HUDEP-2 (cell line): ENCODE results near the gene SGCD.

Experiments used
- DNase-seq, 76 experiments: peaks; one replicate each; lab custom pipeline; 2025; ENCODE audit not compliant: unreplicated experiment in 76 of 76; lab: John Stamatoyannopoulos, UW

The SGCD gene

DNA sequence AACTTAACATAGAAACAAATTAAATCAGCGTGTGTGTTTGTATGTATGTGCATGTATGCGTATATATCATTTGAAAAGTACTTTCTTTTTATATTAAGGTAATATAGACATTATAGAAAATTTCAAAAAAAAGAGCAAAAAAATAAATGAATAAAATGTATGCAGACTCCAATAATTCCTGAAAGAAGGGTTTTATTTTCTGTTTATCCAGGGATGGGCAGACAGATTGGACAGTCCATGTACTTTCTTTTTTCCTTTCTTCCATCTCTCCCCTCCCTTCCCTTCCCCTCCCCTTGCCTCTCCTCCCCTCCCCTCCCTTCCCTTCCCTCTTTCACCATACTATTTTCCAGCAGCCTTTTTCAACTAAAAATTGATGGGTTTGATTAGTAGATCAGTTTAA, 123.8 kb downstream of the SGCD start:
- DNase-seq, result no peak

DNA sequence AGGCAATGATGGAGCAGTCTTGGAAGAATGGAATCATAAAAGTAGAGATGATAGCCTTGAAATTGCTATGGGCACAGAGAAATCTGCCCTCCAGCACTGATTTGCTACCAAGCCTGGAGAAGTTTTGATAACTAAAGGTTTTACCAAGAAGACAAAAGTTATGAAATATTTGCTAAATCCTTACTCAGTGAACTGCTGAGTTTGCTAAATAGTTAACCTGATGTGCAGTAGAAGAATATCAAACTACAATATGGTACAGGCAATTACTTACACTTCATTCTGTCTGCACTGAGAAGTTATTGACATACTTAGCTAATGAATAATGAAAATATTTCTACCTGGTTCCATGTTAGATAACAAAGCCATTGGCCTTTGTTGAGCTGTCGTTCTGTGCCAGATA, 124.5 kb downstream of the SGCD start:
- DNase-seq, result no peak

DNA sequence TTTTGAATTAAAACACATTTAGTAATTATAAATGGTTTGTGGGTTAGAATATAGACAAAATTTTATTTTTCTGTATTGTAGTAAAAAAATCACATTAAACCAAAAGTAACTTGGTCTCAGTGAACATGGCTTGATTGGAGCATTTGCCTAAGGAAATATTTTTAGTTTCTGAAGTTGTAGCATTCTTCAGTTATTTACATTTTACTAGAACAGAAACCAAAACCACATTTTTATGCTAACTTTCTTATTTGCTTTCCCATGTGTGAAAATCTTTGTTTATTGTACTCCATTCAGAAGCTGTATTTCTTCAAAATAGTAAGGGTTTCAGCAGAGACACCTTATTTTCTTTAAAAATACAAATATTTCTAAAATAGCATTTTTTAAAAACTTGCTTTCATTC, 129.9 kb downstream of the SGCD start:
- no peak for DNase-seq

DNA sequence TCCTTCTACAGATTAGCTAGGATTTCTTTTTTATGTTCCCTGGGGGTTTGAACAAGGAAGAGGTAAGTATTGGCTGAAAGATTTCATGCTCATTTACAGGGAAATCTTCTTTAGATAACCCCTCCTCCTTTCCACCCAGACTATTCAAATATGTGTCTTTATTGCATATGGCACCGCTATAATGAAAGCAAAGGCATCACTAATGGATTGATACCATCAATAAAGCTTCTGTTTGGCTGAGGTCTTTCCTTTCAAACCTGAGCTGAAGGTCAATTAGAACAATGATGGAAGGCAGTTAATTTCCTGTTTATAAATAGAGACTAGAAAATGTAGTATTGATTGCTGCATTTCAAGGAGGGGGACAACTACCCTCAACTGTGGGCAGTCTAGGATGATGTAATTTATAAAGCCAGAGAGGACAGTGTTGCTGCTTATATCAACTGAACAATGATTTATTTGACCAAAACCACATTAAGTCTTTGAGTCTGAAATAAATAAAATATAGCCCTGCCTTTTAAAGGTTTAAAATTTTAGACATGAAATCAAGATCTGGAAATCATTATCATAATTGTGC, 132.9 kb downstream of the SGCD start:
- no peak for DNase-seq

DNA sequence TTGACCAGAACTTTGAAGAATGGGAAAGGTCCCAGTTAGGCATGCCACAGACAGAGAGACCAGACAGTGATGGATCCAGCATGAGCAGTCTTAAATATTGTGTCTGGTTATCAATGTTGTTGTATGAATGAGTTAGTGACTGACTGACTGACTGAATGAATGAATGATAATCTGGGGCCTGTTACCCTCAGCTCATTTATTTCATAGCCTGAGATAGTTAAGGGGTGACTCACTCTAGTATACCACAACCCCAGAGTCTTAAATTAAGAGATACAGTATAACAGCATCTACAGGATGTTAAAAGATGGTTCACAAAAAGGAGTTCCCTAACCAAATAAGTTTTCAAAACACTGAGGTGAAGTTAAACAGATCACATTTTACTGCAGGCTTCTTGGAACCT, 133.5 kb downstream of the SGCD start:
- DNase-seq, result no peak

DNA sequence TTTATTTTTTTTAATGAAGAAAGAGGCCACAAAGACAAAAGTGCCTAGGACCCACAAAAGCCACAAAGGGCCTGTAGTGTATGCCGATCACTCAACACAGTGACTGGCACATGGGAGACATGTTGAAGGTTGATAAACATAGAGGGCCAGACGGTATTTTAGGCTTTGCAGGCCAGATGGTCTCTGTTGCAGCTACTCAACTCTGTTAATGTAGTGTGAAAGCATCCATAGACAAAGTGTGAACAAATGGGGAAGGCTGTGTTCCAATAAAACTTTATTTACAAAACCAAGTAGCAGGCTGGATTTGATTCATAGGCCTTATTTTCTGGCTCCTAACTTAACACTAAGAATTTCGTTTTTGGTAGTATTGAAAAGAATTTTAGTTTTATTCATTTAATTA, 139.9 kb downstream of the SGCD start:
- no peak for DNase-seq

DNA sequence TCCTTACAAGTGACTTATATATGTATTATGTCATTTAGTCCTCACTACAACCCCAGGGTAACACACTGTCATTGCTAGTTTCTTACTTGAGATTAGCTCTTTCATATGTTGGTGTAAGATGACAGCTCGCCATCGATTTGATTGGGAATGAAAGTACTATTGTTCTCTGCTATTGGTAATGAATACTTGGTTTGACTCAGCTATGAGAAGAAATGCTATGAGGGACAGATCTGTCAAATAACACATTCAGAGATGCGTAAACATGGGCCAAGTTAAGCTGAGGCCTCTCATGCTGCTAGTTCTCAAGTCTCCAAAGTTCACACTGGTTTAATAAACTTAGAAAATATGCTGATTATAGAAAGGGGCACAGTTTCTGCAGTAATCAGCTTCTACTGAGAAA, 142.7 kb downstream of the SGCD start:
- no peak for DNase-seq

DNA sequence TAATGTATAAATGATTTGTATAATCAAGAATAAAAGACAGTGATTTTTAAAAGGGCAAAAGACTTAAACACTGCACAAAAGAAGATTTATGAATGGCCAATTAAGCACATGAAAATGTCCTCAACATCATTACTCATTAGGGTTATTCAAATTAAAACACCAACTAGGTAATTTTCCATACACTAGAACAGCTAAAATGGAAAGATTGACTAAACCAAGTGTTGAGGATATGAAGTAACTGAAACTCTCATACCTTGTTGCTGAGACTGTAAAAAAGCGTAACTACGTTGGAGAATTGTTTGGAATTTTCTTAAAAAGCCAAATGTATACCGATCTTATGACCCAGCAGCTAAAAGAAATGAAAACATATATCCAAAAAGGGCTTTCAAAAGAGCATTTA, 144.9 kb downstream of the SGCD start:
- no peak for DNase-seq

DNA sequence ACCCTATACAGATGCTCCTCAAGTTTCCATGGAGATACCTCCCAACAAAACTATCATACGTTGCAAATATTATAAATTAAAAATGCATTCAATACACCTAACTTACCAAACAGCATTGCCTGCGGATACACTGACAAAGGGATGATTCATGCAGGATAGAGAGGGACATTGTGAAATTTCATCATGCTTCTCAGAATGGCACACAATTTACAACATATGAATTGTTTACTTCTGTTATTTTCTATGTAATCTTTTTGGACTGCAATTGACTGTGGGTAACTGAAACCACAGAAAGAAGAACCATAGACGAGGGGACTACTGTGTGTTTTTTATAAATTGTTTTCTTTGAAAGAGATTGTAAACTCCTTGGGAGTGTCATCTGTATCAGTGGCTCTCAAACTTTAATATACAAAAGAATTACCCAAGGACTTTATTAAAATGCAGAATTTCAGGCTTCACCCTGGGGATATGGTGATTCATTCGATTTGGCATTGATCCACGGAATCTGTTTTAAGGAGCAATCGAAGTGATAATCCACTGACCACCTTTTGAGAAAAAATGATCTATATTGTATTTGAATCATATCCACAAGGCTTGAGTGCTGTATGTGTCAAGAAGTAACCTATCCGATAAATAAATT, 146.4 kb downstream of the SGCD start:
- no peak for DNase-seq

DNA sequence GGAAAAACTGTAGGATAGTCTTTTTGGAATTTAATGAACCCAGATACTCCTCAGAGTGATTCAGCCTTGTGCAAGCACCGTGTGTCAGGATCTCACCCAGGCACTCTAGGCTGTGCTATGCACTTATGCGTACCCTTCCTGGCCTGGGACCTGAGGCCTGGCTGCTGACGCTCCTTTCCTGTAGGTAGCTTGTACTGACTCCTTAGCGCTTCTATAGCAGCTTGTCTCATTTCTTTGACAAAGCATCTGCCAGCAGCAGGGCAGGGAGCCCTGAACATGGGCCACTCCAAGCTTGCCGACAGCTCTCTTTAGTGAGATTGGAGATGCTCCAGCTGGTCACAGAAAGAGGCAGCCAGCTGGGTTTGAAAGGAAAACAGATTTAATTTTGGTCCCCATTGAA, 147.3 kb downstream of the SGCD start:
- DNase-seq, result no peak

DNA sequence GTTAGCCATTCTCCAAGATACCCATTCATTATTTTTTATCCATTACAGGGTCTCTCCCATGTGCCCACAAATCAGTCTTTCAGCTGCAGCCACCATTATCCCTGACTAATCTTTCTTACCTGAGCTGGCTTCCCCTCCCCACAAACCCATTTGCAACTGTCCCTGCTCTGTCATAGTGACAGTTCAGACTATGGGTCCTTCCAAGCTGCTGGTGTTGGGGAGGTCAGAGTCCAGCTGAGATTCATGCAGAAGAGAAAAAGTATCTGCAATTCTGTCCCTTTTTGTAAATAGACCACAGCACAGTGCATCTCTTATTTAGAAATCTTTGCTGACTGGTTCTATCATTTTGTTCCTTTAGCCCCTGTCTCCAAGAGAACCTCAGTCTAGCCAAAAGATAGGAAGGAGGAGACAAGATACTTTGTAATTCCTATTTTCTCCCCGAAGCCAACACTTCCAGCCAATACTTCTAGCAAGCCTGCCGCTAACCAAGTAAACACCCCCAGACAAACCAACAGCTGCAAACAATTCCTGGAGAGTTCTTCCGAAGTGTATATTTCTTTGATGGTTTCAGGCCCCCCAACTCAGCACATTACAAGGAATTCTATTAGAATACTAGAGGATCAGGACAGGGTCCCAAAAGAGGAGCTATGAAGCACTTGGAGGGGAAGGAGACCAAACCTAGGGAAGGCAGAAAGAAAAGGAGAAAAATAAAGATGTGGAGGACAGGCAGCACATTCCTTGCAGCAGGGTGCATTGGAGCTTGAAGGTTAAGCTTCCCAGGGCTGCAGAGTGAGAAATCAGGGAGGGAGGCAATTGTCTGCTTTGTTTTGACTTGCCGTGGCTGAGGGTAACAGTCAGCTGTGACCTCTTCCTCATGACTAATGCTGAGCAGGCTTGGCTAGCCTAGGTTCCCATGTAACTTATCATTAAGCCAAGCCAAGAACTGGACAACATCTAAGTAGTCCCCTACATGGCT, 148.5 kb downstream of the SGCD start:
- DNase-seq, result no peak

DNA sequence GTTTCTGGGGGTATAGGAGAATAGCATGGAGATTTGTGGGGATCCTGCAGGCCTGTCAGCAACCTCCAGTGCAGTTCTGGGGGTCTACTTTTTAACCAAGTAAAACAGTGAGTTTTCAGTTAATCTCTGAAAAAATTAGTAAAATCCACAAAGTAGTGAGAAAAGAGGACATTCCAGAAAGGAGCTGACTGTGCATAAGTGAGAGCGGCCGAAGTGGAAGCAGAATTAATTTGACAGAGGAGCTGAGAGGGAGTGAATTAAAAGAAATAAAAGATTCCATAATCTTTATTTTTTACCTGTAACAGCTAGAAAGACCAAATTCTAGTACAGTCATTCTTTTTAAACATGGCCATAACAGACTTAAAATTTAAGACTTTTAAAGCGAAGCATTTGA, 149.2 kb downstream of the SGCD start:
- DNase-seq, result no peak

DNA sequence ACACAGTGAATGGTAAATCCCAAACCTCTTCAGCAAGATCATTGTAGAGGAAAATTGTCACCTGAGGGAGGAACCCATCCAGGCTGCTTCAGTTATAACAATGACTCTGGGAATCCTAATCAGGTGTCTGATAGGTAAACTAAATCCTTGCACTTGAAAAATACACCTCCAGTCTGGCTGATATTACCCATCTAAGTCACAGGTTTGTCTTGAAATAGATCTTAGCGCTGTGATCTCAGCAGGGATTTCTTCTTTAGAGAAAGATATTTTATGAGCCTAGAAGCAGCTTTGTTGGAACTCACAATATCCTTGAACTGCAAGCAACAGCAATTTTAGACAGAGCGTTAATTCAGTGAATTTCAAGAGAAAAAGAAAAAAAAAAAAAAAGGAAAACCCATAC, 149.7 kb downstream of the SGCD start:
- DNase-seq, result no peak

DNA sequence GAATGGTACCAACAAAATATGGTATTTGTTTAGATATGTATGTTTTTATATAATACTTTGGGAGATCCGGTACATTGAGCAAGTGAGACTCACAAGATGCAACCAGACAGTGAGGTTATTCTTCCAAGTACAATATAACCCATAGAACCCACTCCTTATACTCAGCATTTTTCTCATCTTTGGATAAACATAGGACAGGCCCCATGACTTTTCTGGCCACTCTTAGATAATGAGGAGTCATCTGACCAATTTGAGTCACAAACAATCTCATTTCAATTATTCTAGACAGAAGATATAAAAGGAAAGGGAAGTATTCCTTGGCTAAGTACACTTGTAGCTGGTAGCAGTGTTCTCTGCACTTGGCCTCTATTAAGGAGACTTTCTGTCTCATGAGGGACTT, 150.2 kb downstream of the SGCD start:
- no peak for DNase-seq

DNA sequence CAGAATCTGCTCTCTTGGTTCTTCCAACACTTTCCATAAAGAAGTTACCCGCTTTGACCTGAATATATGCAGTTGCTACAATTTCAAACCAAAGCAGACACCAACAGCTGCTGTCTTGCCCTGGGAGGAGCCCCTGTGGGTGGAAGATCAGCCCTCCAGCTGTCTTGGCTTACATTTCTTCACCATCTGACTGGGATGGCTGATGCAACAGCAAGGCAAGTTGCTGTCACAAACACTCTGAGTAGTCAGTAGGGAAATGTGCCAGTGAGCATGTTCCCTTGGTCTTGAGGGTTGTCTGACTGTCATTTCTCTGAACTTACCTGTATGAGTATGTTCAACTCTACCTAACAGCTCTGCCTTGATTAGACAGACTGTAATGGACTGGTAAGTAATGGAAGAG, 152.9 kb downstream of the SGCD start:
- no peak for DNase-seq

DNA sequence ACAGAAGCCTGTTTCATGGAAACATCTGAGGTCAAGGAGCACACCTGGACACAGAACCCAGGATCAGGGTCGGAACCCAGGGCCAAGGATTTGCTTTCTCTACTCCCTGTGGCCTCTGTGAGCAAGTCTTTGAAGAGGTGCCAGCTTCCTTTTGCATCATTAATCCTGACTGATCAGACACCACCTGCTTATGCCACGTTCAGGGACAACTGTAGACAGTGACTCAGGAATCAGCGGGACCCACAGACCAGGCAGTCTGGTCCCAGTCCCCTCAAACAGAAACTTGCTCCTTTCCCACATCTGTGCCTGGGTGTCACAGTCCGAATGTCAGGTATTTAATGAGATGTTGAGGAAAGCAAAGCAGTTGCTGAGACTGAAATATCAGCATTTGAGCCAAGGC, 154.8 kb downstream of the SGCD start:
- no peak for DNase-seq

DNA sequence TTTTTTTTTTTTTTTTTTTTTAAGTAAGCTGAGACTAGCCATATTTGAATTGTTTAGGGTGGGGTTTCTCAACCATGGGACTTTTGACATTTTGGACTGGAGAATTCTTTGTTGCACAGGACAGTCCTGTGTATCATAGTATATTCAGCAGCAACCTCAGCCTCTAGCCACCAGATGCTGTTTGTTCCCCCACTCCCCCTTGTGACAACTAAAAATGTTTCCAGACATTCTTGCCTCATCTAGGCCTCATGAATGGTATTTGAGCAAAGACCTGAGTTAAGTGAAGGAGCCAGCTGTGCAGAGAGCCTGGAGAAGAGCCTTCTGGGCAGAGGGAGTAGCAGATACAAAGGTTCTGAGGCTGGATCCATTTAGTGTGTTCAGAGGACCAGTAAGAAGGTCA, 155.9 kb downstream of the SGCD start:
- DNase-seq, result no peak

DNA sequence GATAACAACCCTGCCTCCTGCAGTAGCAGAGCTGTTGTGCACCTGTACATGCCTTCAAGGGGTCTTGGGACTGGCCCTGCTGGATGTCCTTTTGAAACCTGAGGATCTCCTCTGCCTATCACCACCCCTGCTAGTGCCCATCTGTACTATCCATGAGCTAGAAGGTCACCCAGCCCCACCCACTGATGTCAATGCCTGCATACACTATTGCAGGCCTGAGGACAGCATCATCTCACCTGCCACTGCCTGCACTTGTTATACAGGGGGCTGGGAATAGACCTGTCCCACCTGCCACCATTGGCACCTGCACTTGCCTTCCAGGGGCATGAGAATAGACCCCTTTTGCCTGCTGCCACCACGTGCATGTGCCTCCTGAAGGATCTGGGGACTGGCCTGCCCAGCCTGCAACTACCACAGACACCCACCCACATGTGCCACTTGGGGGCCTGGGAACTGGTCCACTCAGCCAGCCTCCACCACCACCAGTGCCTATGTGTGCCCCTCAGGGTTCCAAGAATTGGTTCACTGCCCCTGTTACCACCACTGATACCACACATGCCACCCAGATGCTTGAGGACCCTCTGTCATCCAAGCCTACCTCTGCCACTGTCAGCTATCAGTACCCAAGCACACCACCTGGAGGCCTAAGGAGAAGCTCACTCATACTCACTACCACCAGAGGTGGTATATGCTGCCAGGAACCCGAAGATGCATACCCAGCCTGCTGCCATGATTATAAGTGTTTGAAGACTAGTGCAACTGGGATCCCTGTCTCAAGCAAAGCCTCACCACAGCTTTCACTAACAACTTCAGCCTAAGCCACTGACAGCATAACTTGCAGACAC, 159.7 kb downstream of the SGCD start:
- no peak for DNase-seq

DNA sequence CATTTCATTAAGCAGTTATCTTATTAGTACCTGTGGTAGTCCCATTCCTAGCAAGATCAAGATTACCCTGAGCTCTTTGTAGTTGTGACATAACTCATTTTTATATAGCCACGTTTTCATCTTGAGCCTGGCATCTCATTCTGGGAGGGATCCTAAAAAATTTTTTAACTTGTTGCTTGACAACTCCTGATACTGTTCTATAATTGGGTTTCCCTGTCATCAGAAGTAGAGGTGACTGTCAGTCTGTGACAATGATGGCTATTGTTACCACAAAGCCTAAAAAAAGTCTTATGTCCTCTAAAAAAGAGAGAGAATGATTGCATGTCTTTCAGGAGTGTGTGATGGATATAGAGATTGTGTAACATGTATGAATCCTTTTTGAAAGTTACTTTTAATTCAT, 164.8 kb downstream of the SGCD start:
- DNase-seq, result no peak

DNA sequence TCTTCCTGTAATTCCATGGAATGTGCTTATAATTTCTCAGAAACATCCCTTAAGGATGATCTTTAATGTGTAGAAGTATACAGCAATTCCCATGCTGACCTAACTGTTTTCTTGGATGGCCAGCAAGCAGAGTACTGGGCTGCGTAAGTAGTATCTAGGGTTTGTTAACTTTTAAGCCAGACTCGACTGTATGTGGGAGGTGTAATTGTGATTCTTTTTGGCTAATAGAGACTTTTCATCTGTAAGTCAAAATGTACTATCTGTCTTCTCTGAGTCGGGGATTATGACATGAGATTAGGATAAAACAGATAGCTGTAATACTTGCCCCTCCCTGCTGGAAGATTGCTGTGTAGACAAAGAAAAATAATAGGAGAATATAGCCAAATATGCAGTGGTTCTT, 169.3 kb downstream of the SGCD start:
- DNase-seq, result no peak

DNA sequence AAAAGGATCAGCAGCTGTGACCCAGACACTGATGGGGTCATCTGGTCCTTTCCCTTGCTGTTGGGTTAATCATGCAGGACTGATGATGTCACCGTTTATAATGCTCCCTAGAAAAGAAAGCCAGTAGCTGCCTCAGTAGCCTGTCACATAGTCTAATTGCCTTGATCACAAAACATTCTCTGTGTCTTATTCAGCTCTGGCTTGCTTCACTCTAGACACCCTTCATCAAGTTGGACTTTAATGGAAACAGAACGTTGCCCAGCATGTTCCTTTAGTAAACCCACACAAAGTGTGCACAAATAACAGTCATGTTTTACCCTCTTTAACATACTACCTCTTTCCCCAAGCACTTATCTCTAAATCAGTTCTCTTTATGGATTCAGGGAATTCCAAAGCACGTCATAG, 170.8 kb downstream of the SGCD start:
- no peak for DNase-seq
